T follicular helper cell (primary cell): ENCODE measurements around the gene SLC4A8.

Experiments
- DNase-seq: peaks from one replicate; pipeline ENCODE4 v3.0.0-alpha.2; 2020; ENCODE audit warnings: low read depth

Gene SLC4A8

DNA sequence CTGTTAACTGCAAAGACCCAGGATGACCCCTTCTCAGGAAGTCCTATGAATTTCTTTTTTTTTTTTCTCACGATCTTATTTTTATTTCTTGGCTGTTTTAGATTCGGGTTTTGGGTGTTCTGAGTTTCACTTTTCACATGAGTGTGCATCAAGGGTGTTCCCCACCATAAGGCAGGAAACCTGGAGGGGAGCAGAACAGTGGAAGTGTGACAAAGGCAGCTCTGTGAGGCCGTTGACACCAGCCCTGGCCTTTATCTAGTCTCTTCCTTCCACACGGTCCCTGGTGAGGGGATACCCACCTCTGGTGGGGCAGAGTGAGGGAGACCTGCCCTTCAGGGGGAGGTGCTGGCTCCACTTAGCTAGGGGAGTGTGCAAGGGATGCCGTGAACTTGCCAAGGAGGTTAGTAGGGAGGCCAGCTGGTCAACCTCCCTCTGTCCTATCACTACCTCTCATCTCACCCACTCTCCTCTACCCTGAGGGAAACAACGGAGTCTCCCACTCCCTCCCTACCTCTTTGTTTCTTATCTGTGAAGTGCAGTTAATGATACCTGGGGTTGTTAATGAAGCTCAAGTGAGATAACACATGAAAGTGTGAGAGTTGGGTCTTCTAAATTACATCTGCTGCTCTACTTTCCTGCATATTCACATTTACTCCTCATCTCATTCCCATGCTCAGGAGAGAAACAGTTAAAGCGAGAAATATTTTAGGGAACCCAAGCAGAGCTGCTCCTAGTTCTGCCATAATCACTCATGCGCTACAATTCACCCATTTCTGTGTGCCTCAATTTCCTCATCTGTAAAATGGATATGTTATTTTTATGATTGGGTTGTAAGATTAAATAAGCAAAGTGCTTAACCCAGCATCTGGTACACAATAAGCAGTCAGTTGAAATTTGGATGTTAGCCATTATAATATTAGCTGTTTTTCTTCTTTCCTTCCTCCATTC, 29.1 kb upstream of the SLC4A8 start:
- no peak for DNase-seq

DNA sequence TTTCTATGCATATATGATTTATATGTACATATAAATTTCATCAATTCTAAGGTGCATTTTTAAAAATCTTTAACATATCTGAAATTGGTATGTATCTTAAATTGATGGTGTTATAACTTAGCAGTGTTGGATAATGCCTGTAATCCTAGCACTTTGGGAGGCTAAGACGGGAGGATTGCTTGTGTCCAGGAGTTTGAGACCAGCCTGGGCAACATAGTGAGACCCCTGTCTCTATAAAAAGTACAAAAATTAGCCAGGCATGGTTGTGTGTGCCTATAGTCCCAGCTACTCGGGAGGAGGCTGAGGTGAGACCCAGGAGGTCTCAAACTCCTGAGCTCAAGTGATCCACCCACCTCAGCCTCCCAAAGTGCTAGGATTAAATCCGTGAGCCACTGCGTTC, 27.0 kb upstream of the SLC4A8 start:
- no peak for DNase-seq

DNA sequence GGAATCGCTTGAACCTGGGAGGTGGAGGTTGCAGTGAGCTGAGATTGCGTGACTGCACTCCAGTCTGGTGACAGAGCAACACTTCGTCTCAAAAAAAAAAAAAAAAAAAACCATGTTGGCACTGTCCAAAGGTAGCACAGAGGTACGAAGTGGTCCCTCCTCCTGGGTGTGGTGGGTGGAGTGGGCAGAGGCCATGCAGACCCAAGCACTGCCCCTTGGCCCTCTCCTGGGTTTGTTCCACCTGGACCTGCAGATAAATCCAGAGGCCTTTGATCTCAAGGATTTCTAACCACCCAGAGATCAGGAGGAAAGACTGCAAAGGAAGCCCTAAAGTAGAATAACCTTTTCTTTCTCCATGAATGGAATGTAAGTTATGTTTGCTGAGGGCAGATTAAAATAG, 24.7 kb upstream of the SLC4A8 start:
- DNase-seq = no peak

DNA sequence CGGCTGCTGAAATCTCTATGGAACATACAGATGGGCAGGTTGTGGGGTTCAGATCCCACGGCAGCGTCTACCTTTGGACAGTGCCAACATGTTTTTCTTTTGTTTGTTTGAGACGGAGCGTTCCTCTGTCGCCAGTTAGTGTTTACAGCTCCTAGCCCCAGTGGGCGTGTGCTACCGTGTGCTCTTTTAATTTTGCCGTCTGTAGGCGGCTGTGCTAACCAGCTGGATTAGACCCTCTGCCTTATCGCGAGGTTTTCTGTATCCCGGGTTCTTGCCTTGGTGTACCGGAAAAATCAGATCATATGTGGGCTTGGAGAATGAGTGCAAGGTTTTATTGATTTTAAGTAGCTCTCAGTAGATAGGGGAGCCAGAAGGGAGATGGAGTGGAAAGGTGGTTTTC, 23.6 kb upstream of the SLC4A8 start:
- no peak for DNase-seq

GRCh38 chr12:51401486-51401885, 23.1 kb upstream of the SLC4A8 start:
- DNase-seq = no peak

DNA sequence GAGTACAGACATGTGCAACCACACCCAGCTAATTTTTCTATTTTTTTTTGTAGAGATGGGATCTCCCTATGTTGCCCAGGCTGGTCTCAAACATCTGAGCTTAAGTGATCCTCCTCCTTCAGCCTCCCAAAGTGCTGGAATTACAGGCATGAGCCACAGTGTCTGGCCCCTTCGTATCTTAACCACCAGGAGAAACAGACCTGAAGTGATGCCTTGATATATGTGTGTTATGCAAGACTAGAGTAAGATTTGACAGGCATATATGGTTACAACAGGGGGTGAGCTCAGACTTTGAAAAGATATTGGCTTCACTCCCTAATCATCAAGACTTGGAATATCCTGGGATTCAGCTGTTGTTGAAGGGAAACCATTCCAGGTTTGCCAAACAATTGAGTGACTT, 22.7 kb upstream of the SLC4A8 start:
- no peak for DNase-seq

- DNase-seq = no peak
These were observed 21.5 kb upstream of the SLC4A8 start for GRCh38 chr12:51403159-51403558.

- no peak for DNase-seq
These were observed 20.9 kb upstream of the SLC4A8 start for GRCh38 chr12:51403681-51404136.

- no peak for DNase-seq
These were observed 20.0 kb upstream of the SLC4A8 start for GRCh38 chr12:51404627-51405026.

GRCh38 chr12:51405801-51406207, 18.8 kb upstream of the SLC4A8 start:
- DNase-seq = no peak

DNA sequence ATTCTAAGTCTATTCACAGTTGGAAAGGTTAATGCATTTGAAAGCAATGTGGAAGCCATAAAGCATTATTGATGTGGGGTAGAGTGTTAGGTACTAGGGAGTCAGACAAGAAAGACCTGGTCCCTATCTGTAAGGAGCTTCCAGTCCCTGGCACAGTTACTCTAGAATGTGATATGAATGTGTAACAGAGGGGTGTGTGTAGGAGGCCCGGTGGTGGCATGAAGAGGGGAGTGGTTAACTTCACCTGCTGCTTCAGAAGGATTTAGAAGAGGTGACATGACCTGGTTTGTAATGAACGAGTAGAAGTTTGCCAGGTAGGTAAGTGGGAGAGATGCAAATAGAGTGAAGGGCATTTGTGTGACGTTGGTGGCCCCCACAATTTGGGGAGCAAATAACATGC, 18.3 kb upstream of the SLC4A8 start:
- DNase-seq = no peak

DNA sequence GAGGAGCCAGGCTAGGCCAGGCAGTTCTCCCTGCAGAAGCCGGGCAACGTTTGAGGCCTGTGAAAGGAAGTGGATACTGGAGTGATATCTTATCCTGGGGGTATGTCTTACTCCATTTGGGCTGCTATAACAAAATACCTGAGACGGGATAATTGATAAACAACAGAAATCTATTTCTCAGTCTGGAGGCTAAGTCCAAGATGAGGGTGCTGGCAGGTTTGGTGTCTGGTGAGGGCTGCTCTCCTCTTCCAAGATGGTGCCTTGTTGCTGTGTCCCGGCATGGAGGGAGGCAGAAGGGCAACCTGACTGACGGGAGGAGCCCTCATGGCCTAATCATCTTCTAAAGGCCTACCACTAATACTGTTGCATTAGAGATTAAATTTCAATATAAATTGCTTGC, 17.8 kb upstream of the SLC4A8 start:
- DNase-seq = no peak

DNA sequence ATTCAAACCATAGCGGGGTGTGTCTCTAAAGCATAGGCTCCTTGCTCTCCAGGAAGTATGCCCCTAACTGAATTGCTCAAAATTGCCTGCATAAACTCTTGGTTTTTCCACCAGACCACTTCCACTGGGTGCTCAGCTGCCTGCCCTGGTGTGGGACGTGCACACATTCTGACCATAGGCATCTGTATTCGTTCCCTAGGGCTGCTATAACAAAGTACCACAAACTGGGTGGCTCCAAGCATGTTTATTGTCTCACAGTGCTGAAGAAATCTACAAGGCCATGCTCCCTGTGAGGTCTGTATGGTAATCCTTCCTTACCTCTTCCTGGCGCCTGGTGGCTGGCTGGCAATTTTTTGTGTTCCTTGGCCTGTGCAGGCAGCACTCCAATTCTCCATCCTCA, 17.0 kb upstream of the SLC4A8 start:
- DNase-seq = no peak

DNA sequence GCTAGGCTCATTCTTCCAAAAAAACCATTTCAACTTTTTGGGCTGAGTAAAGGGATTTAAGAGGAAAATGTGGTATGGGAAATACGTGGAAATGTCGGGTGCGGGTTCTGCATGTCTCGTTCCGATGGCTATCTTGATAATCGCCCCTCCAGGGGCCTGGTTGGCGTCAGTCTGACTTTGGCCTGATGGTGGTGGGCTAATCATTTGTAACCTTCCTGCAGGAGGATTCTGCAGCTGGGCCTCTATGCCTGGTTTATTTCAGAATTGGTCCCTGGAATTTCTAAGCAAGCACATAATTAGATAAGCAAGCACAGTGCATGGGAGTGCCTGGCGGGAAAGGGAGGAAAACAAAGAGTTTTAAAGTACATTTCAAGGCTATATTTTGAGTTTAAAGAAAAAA, 14.8 kb upstream of the SLC4A8 start:
- no peak for DNase-seq

DNA sequence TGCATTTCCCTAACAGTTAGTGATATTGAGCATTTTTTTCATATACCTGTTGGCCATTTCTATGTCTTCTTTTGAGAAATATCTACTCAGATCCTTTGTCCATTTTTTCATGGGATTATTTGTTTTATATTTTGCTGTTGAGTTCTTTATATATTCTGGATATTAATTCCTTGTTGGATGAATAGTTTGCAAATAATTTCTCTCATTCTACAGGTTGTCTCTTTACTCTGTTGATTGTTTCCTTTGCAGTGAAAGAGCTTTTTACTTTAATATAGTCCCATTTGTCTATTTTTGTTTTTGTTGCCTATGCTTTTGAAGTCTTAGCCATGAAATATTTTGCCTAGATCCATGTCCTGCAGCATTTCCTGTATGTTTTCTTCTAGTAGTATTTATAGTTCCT, 11.5 kb upstream of the SLC4A8 start:
- no peak for DNase-seq

GRCh38 chr12:51413791-51414190, 10.8 kb upstream of the SLC4A8 start:
- no peak for DNase-seq

DNA sequence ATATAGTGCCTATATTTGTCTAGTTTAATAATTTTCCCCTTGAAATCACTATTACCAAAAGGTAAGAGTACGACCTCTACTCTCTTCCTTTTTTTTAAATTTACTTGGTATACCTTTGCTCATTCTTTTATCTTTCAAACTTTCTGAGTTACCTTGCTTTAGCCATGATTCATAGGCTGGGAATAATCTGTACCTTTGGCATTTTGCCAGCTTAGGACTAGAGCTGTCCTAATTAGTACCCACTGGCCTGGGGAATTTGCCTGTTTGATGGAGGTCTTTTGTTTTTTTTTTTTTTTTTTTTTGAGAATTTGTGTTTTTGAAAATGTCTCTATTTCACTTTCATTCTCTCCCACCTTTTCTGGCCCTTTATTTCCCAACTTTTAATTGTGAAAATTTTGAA, 8.7 kb upstream of the SLC4A8 start:
- DNase-seq = no peak

DNA sequence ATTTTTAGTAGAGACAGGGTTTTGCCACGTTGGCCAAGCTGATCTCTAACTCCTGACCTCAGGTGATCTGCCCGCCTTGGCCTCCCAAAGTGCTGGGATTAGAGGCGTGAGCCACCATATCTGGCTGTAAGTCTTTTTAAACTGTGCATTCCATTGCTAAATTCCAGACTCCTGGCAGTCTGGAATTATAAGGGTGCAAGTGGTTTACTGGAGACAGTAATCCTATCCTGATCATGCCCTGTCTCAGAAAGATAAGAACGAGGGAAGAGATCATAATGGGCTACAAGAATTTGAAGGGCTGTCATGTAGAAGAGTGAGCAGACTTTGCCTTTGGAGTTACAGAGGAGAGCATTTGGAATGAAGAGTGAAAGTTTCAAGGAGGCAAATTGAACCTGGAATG, 6.8 kb upstream of the SLC4A8 start:
- no peak for DNase-seq

DNA sequence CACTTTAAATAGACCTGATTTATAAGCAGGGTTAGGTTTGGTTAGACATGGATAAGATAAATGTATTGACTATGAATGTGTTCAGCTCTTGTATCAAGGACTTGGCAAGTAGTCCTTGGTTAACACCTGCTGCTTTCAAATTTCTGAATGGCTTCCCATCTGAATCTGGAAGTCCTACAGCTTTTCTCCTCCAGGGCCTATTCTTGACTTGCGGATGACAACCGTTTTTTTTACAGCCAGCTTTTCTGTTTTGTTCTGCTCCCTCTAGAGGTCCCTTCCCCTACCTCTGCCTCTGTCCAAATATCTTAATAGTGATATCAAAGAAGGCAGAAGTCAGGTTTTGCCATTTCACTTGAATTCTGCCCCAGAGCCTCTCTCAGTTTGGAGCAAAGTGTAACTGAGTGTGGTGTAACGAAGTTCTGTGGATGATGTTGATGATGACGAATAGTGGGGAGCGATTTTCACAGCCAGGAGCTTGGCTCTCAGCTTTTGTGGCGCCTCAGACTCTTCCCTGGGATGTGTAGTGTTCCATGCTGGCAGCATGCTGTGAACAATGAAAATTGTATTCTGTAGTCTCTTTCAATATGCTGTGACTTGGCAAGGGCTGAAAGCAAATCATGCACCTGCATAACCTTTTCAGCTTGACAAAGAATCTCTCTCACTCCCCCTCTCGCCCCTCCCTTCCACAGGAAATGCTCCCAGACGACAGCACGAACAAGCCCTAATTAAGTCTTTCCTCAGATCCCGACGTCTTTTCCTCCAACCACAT, 5.0 kb upstream of the SLC4A8 start:
- no peak for DNase-seq

- peak; percentile 7 for DNase-seq
These were observed 3.3 kb upstream of the SLC4A8 start for GRCh38 chr12:51421266-51421884.

DNA sequence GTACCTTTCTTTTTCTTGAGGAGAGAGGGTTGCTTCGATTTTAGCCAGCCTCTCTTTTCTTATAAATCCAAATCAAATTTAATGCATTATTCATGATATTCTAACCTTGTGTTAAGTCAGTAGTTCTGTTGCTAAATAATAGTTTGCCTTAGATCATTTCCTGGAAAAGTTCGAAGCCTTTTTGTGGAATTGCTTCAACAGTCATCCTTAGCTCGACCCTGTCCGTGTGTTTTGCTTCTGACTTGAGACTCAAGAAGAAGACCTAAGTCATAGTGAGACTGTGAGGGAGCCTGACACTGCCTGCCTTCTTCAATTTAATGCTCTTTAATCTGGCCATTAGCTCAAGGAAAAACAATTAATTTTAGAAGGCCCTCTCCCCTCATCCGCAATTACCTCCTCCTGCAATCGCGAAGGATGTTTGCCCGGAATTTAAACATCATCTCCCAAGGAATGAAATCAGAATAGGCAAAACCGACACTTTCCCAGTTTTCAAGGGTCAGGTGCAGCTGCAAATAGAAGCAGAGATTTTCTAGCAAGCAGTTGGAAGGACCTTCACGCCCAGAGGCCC, 453 bp upstream of the SLC4A8 start:
- no peak for DNase-seq

DNA sequence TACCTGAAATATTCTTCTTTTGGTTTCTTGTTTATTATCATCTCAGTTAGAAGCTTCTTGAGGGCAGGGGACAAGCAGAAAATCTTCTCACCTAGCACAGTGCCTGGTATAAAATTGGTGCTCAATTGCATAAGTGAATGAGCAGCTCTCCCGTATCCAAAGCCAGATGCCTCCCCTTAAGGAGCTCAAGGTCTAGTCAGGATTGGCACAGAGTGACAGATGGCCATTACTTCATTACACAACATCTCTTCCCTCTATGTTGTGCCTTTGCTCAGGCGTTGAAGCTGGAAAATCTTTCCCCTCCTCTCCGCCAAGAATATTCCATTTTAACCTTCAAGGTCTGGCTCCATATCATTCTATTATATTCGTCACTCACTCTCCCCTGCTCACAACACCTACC, 3.6 kb downstream of the SLC4A8 start:
- DNase-seq = no peak
